Chondrocyte (in vitro differentiated cells): Measurements from ENCODE around the gene IDH2. TPM values are rescaled to one million over a fixed set of nuclear protein-coding genes. Genes with fewer than 3 reads are reported as not detected.
A peak's percentile ranks its signal among the peaks of the same experiment; 100 is the strongest.
"Not testable (repeated sequence)": the region's sequence is repeated elsewhere in the genome, so short reads cannot be mapped to it uniquely, and the experiment has no call there.

Source experiments
- DNase-seq: peaks from one replicate; pipeline ENCODE4 v3.0.0; 2021; ENCODE audit warnings: mixed read lengths, low spot score
- H3K27ac Mint-ChIP-seq: one replicate; pipeline ENCODE4 v1.8.0; 2021; ENCODE audit warnings: mild to moderate bottlenecking, moderate library complexity, mixed read lengths; ENCODE audit not compliant: unreplicated experiment
- H3K27me3 Mint-ChIP-seq: 2 replicates; pipeline ENCODE4 v1.8.0; 2021; ENCODE audit warnings: low read depth, mixed read lengths
- H3K36me3 Mint-ChIP-seq: 2 replicates; pipeline ENCODE4 v1.8.0; 2021; ENCODE audit warnings: low read depth, mixed read lengths
- H3K4me1 Mint-ChIP-seq: 2 replicates; pipeline ENCODE4 v1.8.0; 2021; ENCODE audit warnings: low read depth, mild to moderate bottlenecking, mixed read lengths
- H3K4me3 Mint-ChIP-seq: one replicate; pipeline ENCODE4 v1.8.0; 2021; ENCODE audit warnings: mild to moderate bottlenecking, moderate library complexity, mixed read lengths; ENCODE audit not compliant: unreplicated experiment
- H3K9me3 Mint-ChIP-seq: 2 replicates; pipeline ENCODE4 v1.8.0; 2021; ENCODE audit warnings: low read depth, mixed read lengths
- CTCF ChIP-seq: fragments of 200-600 bp; sonication (generic); IDR thresholded peaks from 2 replicates; pipeline ENCODE4 v1.5.0; 2021; ENCODE audit warnings: antibody characterized with exemption, mild to moderate bottlenecking, moderate library complexity
- long read RNA-seq: library from polyadenylated mRNA; stranded (forward); transcript quantifications from one replicate; pipeline ENCODE4 v2.0.0, GENCODE V29; 2021
- total RNA-seq: library from RNA; stranded (reverse); gene quantifications from 3 replicates; pipeline ENCODE4 v1.2.1, GENCODE V29; 2021

The IDH2 gene
- 115 to 126 TPM (median 125 TPM) in 3 replicates for total RNA-seq
- long read RNA-seq, transcript IDH2-201 (11 exons, 2,694 nt), result major isoform, 363 of 391 reads
- long read RNA-seq, partial matches to known transcripts, result 12 of 391 reads
- long read RNA-seq, other reads (novel, unspliced or antisense), result 14 of 391 reads

- TF ChIP-seq CTCF, result peak; percentile 15
- Mint-ChIP-seq H3K9me3 (no peaks in the 10 kb centered on the region), H3K27ac (peak within 1 kb of the TSS; percentile 94), H3K4me3 (peak within 1 kb of the TSS; percentile 82), H3K27me3 (no peaks in the 10 kb centered on the region), H3K36me3 (no peaks in the 10 kb centered on the region), H3K4me1 (peaks cover 67% of the 10 kb centered on the region)
- no peak for DNase-seq
Observed at GRCh38 chr15:90101969-90102890, at the start of gene IDH2. Gene IDH2, minus strand, starts transcription at chr15:90102468. Its CDS starts 78 bp downstream, at chr15:90102390.

GRCh38 chr15:90150551-90150950 is 48.3 kb upstream of the IDH2 start:
- not testable (repeated sequence) for H3K9me3 Mint-ChIP-seq, H3K4me3 Mint-ChIP-seq, H3K27ac Mint-ChIP-seq, H3K4me1 Mint-ChIP-seq, H3K27me3 Mint-ChIP-seq, H3K36me3 Mint-ChIP-seq, DNase-seq

- Mint-ChIP-seq H3K27me3 (no peaks in the 10 kb centered on the region), H3K36me3 (no peaks in the 10 kb centered on the region), H3K4me1 (no peaks in the 10 kb centered on the region), H3K9me3 (no peaks in the 10 kb centered on the region), H3K27ac (no peak overlapping the region), H3K4me3 (no peak overlapping the region)
- no peak for DNase-seq
- no peak for TF ChIP-seq CTCF
Observed at GRCh38 chr15:90149609-90150340, 47.5 kb upstream of the IDH2 start.

GRCh38 chr15:90146198-90146761 is 44.0 kb upstream of the IDH2 start:
- H3K36me3 Mint-ChIP-seq, H3K27me3 Mint-ChIP-seq, H3K4me3 Mint-ChIP-seq, H3K9me3 Mint-ChIP-seq, DNase-seq, H3K4me1 Mint-ChIP-seq, H3K27ac Mint-ChIP-seq: not testable (repeated sequence)

- no peak for TF ChIP-seq CTCF
- no peak overlapping the region for H3K4me3 Mint-ChIP-seq
- no peaks in the 10 kb centered on the region for H3K9me3 Mint-ChIP-seq
- no peak overlapping the region for H3K27ac Mint-ChIP-seq
- H3K36me3 Mint-ChIP-seq, result no peaks in the 10 kb centered on the region
- no peaks in the 10 kb centered on the region for H3K27me3 Mint-ChIP-seq
- DNase-seq, result no peak
- H3K4me1 Mint-ChIP-seq, result peaks cover 4% of the 10 kb centered on the region
Observed at GRCh38 chr15:90145761-90146160, 43.5 kb upstream of the IDH2 start.

- TF ChIP-seq CTCF, result no peak
- no peak overlapping the region for H3K27ac Mint-ChIP-seq
- peaks cover 4% of the 10 kb centered on the region for H3K4me1 Mint-ChIP-seq
- no peaks in the 10 kb centered on the region for H3K36me3 Mint-ChIP-seq
- H3K9me3 Mint-ChIP-seq, result no peaks in the 10 kb centered on the region
- DNase-seq, result no peak
- H3K27me3 Mint-ChIP-seq, result no peaks in the 10 kb centered on the region
- H3K4me3 Mint-ChIP-seq, result no peak overlapping the region
Observed at GRCh38 chr15:90145259-90145658, 43.0 kb upstream of the IDH2 start.
